H1 (cell line): Measurements from ENCODE around the gene BLNK. TPM values are rescaled to one million over a fixed set of nuclear protein-coding genes. Genes with fewer than 3 reads are reported as not detected.

Experiments used
- CTCF ChIA-PET: fragments of 300-600 bp; sonication (Branson Sonifier 250); formaldehyde crosslinking; loops from one replicate; lab custom pipeline; 2021; ENCODE audit not compliant: partially characterized antibody; lab: Charles Lee
- POLR2A ChIA-PET: fragments of 300-600 bp; sonication (Branson Sonifier 250); formaldehyde crosslinking; loops from one replicate; lab custom pipeline; 2021; ENCODE audit warnings: inconsistent platforms; ENCODE audit not compliant: partially characterized antibody; lab: Charles Lee
- DNase-seq, 2 experiments: peaks; one replicate each; pipeline versions ENCODE4 v3.0.0 to v3.0.0-alpha.2; 2010 to 2022; ENCODE audit warnings: low spot score in 2 of 2, low read depth in 1 of 2, mixed read lengths in 1 of 2
- FAIRE-seq: peaks from 2 replicates; lab custom pipeline; 2011; peaks lifted over from hg19 to GRCh38; lab: Jason Lieb, UNC
- H2AFZ ChIP-seq: 2 replicates; pipeline ENCODE4 v1.8.1; 2012; ENCODE audit warnings: low read length, inconsistent platforms
- H2AK5ac ChIP-seq: 2 replicates; pipeline ENCODE4 v1.6.1; 2013; ENCODE audit warnings: low read depth, low read length
- H2BK120ac ChIP-seq: replicated peaks from 2 replicates; pipeline ENCODE3; 2013; ENCODE audit warnings: low read depth, low read length, inconsistent platforms
- H2BK12ac ChIP-seq: 2 replicates; pipeline ENCODE4 v1.6.1; 2013; ENCODE audit warnings: low read depth, low read length
- H2BK15ac ChIP-seq: 2 replicates; pipeline ENCODE4 v1.6.1; 2013; ENCODE audit warnings: low read length
- H2BK20ac ChIP-seq: 2 replicates; pipeline ENCODE4 v1.6.1; 2013; ENCODE audit warnings: low read length
- H2BK5ac ChIP-seq: 2 replicates; pipeline ENCODE4 v1.6.1; 2013; ENCODE audit warnings: low read depth, low read length
- H3K14ac ChIP-seq: 2 replicates; pipeline ENCODE4 v1.6.1; 2013; ENCODE audit warnings: inconsistent platforms; ENCODE audit not compliant: insufficient read length
- H3K18ac ChIP-seq: 2 replicates; pipeline ENCODE4 v1.6.1; 2013; ENCODE audit warnings: low read length; ENCODE audit errors: extremely low read depth
- H3K23ac ChIP-seq: 2 replicates; pipeline ENCODE4 v1.6.1; 2013; ENCODE audit warnings: inconsistent platforms; ENCODE audit not compliant: insufficient read length
- H3K23me2 ChIP-seq: 2 replicates; pipeline ENCODE4 v1.6.1; 2013; ENCODE audit warnings: low read depth, low read length
- H3K27ac ChIP-seq: 2 replicates; pipeline ENCODE4 v1.6.1; 2011; ENCODE audit warnings: low read depth, low read length, inconsistent platforms
- H3K27me3 ChIP-seq, 4 experiments: replicated peaks in 1 of 4; 1 replicate in 1 of 4; 2 replicates in 3 of 4; pipeline versions ENCODE4 v1.6.1 to v1.8.1; 2011 to 2013; ENCODE audit warnings: low read length in 3 of 4, mild to moderate bottlenecking in 3 of 4, inconsistent platforms in 2 of 4, mixed read lengths in 2 of 4, moderate library complexity in 1 of 4; ENCODE audit not compliant: control insufficient read depth in 3 of 4, insufficient read depth in 3 of 4; ENCODE audit errors: extremely low read depth in 1 of 4
- H3K36me3 ChIP-seq, 4 experiments: 2 replicates each; pipeline versions ENCODE4 v1.6.1 to v1.8.1; 2011 to 2013; ENCODE audit warnings: mild to moderate bottlenecking in 4 of 4, low read length in 3 of 4, moderate library complexity in 2 of 4, control low read depth in 1 of 4, inconsistent platforms in 1 of 4; ENCODE audit not compliant: insufficient read depth in 4 of 4, control insufficient read depth in 2 of 4
- H3K4ac ChIP-seq: replicated peaks from 2 replicates; pipeline ENCODE3; 2013; ENCODE audit warnings: low read length, low read depth, mixed read lengths, inconsistent platforms; ENCODE audit not compliant: insufficient read length
- H3K4me1 ChIP-seq, 4 experiments: replicated peaks in 1 of 4; 1 replicate in 1 of 4; 2 replicates in 3 of 4; pipeline versions ENCODE4 v1.6.1 to v1.8.1; 2011 to 2013; ENCODE audit warnings: low read length in 3 of 4, inconsistent platforms in 2 of 4, mixed read lengths in 1 of 4; ENCODE audit not compliant: insufficient read depth in 4 of 4, control insufficient read depth in 3 of 4
- H3K4me2 ChIP-seq, 2 experiments: 2 replicates each; pipeline versions ENCODE4 v1.6.1 to v1.8.1; 2011 to 2013; ENCODE audit warnings: low read depth in 2 of 2, low read length in 2 of 2, control low read depth in 1 of 2, inconsistent platforms in 1 of 2, mild to moderate bottlenecking in 1 of 2; ENCODE audit not compliant: insufficient read depth in 1 of 2
- H3K4me3 ChIP-seq, 4 experiments: fragments of 200-600, 300-600 bp in 1 of 4; sonication (generic), shearing (Covaris generic), sonication (Bioruptor Twin) in 1 of 4; 2 replicates each; pipeline versions ENCODE4 v1.5.1 to v1.8.1; 2011 to 2016; ENCODE audit warnings: low read length in 4 of 4, low read depth in 3 of 4, control low read depth in 2 of 4, inconsistent platforms in 2 of 4, mild to moderate bottlenecking in 2 of 4, mixed read lengths in 1 of 4, moderate library complexity in 1 of 4; ENCODE audit not compliant: insufficient read depth in 2 of 4; ENCODE audit errors: extremely low read depth in 1 of 4
- H3K56ac ChIP-seq: replicated peaks from 2 replicates; pipeline ENCODE3; 2013; ENCODE audit warnings: low read depth, mild to moderate bottlenecking, mixed read lengths, low read length, inconsistent platforms; ENCODE audit not compliant: insufficient read length
- H3K79me1 ChIP-seq: 2 replicates; pipeline ENCODE4 v1.6.1; 2013; ENCODE audit warnings: low read depth, low read length, control low read depth
- H3K79me2 ChIP-seq, 2 experiments: 2 replicates each; pipeline versions ENCODE4 v1.6.1 to v1.8.1; 2012 to 2013; ENCODE audit warnings: low read length in 2 of 2, mild to moderate bottlenecking in 2 of 2, inconsistent platforms in 1 of 2; ENCODE audit not compliant: insufficient read depth in 2 of 2, control insufficient read depth in 1 of 2
- H3K9ac ChIP-seq, 4 experiments: replicated peaks in 1 of 4; 1 replicate in 1 of 4; 2 replicates in 3 of 4; pipeline versions ENCODE4 v1.6.1 to v1.8.1; 2011 to 2013; ENCODE audit warnings: low read depth in 3 of 4, low read length in 3 of 4, control low read depth in 2 of 4, mild to moderate bottlenecking in 2 of 4, moderate library complexity in 2 of 4, inconsistent platforms in 1 of 4; ENCODE audit errors: extremely low read depth in 1 of 4
- H3K9me3 ChIP-seq, 2 experiments: 2 replicates each; pipeline versions ENCODE4 v1.6.1 to v1.8.1; 2012 to 2013; ENCODE audit warnings: mild to moderate bottlenecking in 2 of 2, moderate library complexity in 2 of 2, control low read depth in 1 of 2, inconsistent platforms in 1 of 2, low read depth in 1 of 2, low read length in 1 of 2, mixed read lengths in 1 of 2; ENCODE audit not compliant: insufficient read depth in 2 of 2
- H4K20me1 ChIP-seq, 2 experiments: replicated peaks in 1 of 2; 2 replicates each; pipeline versions ENCODE3 to v1.8.1; 2011 to 2013; ENCODE audit warnings: inconsistent platforms in 2 of 2, low read length in 2 of 2, mild to moderate bottlenecking in 1 of 2; ENCODE audit not compliant: insufficient read depth in 2 of 2, control insufficient read depth in 1 of 2
- H4K5ac ChIP-seq: 2 replicates; pipeline ENCODE4 v1.6.1; 2013; ENCODE audit warnings: low read length, low read depth, mixed read lengths, inconsistent platforms; ENCODE audit not compliant: insufficient read length
- H4K8ac ChIP-seq: 2 replicates; pipeline ENCODE4 v1.8.0; 2013; ENCODE audit warnings: mild to moderate bottlenecking, moderate library complexity, low read length, inconsistent platforms; ENCODE audit not compliant: insufficient read depth; ENCODE audit errors: extremely low read depth
- H4K91ac ChIP-seq: replicated peaks from 2 replicates; pipeline ENCODE3; 2013; ENCODE audit warnings: low read length, mixed read lengths, inconsistent platforms; ENCODE audit not compliant: insufficient read length
- CBX8 ChIP-seq: fragments of 300-800, 300-1000 bp; sonication (generic); IDR thresholded peaks from 2 replicates; pipeline ENCODE4 v1.7.1; 2016; ENCODE audit warnings: low read depth, low read length, borderline replicate concordance
- EGR1 ChIP-seq: IDR thresholded peaks from 2 replicates; pipeline ENCODE4 v1.6.1; 2011; ENCODE audit warnings: low read depth, low read length, borderline replicate concordance
- GABPA ChIP-seq: IDR thresholded peaks from 2 replicates; pipeline ENCODE4 v1.6.1; 2011; ENCODE audit warnings: mild to moderate bottlenecking, low read length, moderate library complexity, borderline replicate concordance; ENCODE audit not compliant: insufficient read depth
- GTF2F1 ChIP-seq: IDR thresholded peaks from 2 replicates; pipeline ENCODE4 v1.6.1; 2012; ENCODE audit warnings: low read depth, low read length, improper control_type of control experiment, borderline replicate concordance
- HDAC2 ChIP-seq, 2 experiments: fragments of 300-600 bp in 1 of 2; sonication (generic) in 1 of 2; IDR thresholded peaks; 2 replicates each; pipeline ENCODE4 v1.6.1; 2011 to 2012; ENCODE audit warnings: low read depth in 2 of 2, low read length in 2 of 2, mild to moderate bottlenecking in 2 of 2, moderate library complexity in 2 of 2, borderline replicate concordance in 1 of 2, inconsistent platforms in 1 of 2
- JUN ChIP-seq: IDR thresholded peaks from 2 replicates; pipeline ENCODE4 v1.6.1; 2011; ENCODE audit warnings: low read depth, mild to moderate bottlenecking, improper control_type of control experiment, low read length
- JUND ChIP-seq: IDR thresholded peaks from 2 replicates; pipeline ENCODE4 v1.6.1; 2011; ENCODE audit warnings: mild to moderate bottlenecking, improper control_type of control experiment, low read length
- KDM4A ChIP-seq: IDR thresholded peaks from one replicate; pipeline ENCODE4 v1.7.1; 2012; ENCODE audit warnings: low read depth, mild to moderate bottlenecking, moderate library complexity, low read length, inconsistent platforms; ENCODE audit not compliant: severe bottlenecking
- POU5F1 ChIP-seq: IDR thresholded peaks from 2 replicates; pipeline ENCODE4 v1.6.1; 2011; ENCODE audit warnings: low read depth, mild to moderate bottlenecking, low read length, moderate library complexity
- RXRA ChIP-seq: IDR thresholded peaks from 2 replicates; pipeline ENCODE4 v1.6.1; 2011; ENCODE audit warnings: low read depth, mild to moderate bottlenecking, low read length, moderate library complexity; ENCODE audit not compliant: insufficient read depth
- SAP30 ChIP-seq: fragments of 300-600 bp; sonication (generic); IDR thresholded peaks from 2 replicates; pipeline ENCODE4 v1.7.1; 2012; ENCODE audit warnings: low read length, moderate library complexity, mild to moderate bottlenecking, inconsistent platforms; ENCODE audit not compliant: insufficient read depth, insufficient replicate concordance
- TAF7 ChIP-seq: optimal IDR thresholded peaks from 2 replicates; pipeline ENCODE3; 2011; ENCODE audit warnings: low read depth, mild to moderate bottlenecking, inconsistent platforms, low read length, moderate library complexity, borderline replicate concordance
- WGBS, 2 experiments: shearing (Covaris generic) in 1 of 2; methylation state at CpG; one replicate each; pipeline versions ENCODE4 v1.1.6 to v1.1.7; 2013 to 2015; ENCODE audit warnings: low lambda C conversion rate in 2 of 2, mixed read lengths in 2 of 2, inconsistent platforms in 1 of 2, low coverage in 1 of 2, missing lambda C conversion rate in 1 of 2; ENCODE audit not compliant: insufficient replicate concordance in 2 of 2, insufficient coverage in 1 of 2, insufficient read length in 1 of 2; ENCODE audit errors: extremely low coverage in 1 of 2, missing lambda C conversion rate in 1 of 2; 5-methylcytosine and 5-hydroxymethylcytosine counted together
- polyA plus RNA-seq, 7 experiments: library from polyadenylated mRNA; depleted of rRNA in 3 of 7; stranded (reverse) in 5 of 7; unstranded in 2 of 7; fragments of >200 nt in 5 of 7; fragments of 200-250 nt in 2 of 7; gene quantifications; 1 replicate in 5 of 7; 2 replicates in 1 of 7; 4 replicates in 1 of 7; pipeline versions ENCODE4 v1.2.1 to v1.2.3, GENCODE V29; 2011 to 2013; ENCODE audit warnings: missing spikeins in 2 of 7, mixed read lengths in 2 of 7
- total RNA-seq: library from RNA; stranded (reverse); fragmentation: NEBNext Ultra II Directional; extraction: Animal tissue kit (Norgen Biotek cat#: 25700); gene quantifications from 2 replicates; pipeline ENCODE4 v1.2.1, GENCODE V29; 2021
- TF ChIP-seq, protein P1 (sequence below): IDR thresholded peaks from 2 replicates; pipeline ENCODE4 v1.6.1; 2011; ENCODE audit warnings: low read length, improper control_type of control experiment

Gene BLNK
- total and polyA plus RNA-seq, 2 of the 8 experiments (the other 6 are each of a cell fraction or from before 2014, with no cell fraction given): not detected

DNA sequence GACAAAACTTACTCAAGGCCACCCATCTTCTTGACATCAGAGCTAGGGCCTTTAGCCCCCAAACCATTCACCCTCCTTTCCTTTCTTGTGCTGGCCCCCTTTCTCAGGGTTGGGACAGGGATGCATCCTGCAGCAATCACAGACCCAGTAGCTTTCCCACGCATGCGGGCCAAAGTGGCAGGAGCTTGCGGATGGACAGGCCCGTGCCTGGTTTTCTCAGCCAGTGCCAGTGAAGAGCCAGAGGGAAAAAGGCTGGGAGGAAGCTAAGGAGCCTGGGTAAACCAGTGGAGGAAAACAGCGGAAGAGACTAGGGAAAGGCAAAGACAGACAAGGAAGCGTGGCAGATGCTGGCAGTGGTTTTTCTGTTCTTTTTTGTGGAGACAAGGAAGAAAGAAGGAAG lies 5.1 kb upstream of the BLNK start:
- H2BK120ac ChIP-seq: no peak overlapping the region
- ChIA-PET CTCF (interaction anchor here (0.9 to 2.7 kb wide), 5 partner anchors 12 to 259 kb away, joined by 3 to 12 read pairs (median 3); no protein-coding TSS in a partner anchor), POLR2A (no interaction called here)
- H2AK5ac ChIP-seq: no peak overlapping the region
- H3K23ac ChIP-seq: no peak overlapping the region
- no peaks in the 10 kb centered on the region for H3K36me3 ChIP-seq
- no peak overlapping the region for H2BK15ac ChIP-seq
- H3K27me3 ChIP-seq: no peaks in the 10 kb centered on the region
- H2BK5ac ChIP-seq: no peak overlapping the region
- FAIRE-seq: no peak
- H4K5ac ChIP-seq: no peak overlapping the region
- H2AFZ ChIP-seq: no peak overlapping the region
- no peaks in the 10 kb centered on the region for H4K20me1 ChIP-seq
- no peak overlapping the region for H4K8ac ChIP-seq
- no peak overlapping the region for H3K14ac ChIP-seq
- no peaks in the 10 kb centered on the region for H3K79me2 ChIP-seq
- DNase-seq: no peak
- H3K27ac ChIP-seq: no peak overlapping the region
- H2BK12ac ChIP-seq: no peak overlapping the region
- H3K4me2 ChIP-seq: no peak overlapping the region
- no peak overlapping the region for H3K56ac ChIP-seq
- H3K9me3 ChIP-seq: no peaks in the 10 kb centered on the region
- H4K91ac ChIP-seq: no peak overlapping the region
- 93% methylated on average over 6 of the region's 6 CpGs; no CpG with 5 or more reads in 1 of the 2 experiments for WGBS, 2 experiments
- H3K4ac ChIP-seq: no peak overlapping the region
- H3K23me2 ChIP-seq: no peaks in the 10 kb centered on the region
- H3K4me1 ChIP-seq: no peaks in the 10 kb centered on the region
- H2BK20ac ChIP-seq: no peak overlapping the region
- H3K18ac ChIP-seq: no peak overlapping the region
- H3K4me3 ChIP-seq: no peak overlapping the region
- H3K9ac ChIP-seq: no peak overlapping the region
- H3K79me1 ChIP-seq: no peaks in the 10 kb centered on the region
- TF ChIP-seq CBX8 (no peak), GTF2F1 (no peak), GABPA (no peak), JUND (no peak), JUN (no peak), TAF7 (no peak), SAP30 (no peak), EGR1 (no peak), KDM4A (no peak), POU5F1 (no peak), RXRA (no peak), HDAC2 (IDR thresholded peaks at IDR 0.05; ENCODE audit: borderline replicate concordance in 1 of 2, low read depth in 2 of 2, low read length in 2 of 2) (no peak)
- TF ChIP-seq, protein P1, sequence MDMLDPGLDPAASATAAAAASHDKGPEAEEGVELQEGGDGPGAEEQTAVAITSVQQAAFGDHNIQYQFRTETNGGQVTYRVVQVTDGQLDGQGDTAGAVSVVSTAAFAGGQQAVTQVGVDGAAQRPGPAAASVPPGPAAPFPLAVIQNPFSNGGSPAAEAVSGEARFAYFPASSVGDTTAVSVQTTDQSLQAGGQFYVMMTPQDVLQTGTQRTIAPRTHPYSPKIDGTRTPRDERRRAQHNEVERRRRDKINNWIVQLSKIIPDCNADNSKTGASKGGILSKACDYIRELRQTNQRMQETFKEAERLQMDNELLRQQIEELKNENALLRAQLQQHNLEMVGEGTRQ: no peak
